K562 (cell line): ENCODE results near the gene GPN3. TPM values are rescaled to one million over a fixed set of nuclear protein-coding genes. Genes with fewer than 3 reads are reported as not detected.

ENCODE experiments used
- CBFA2T2 ChIP-seq: fragments of 450-650 bp; conservative IDR thresholded peaks from 2 replicates; pipeline ENCODE4 v1.6.1; 2017; ENCODE audit warnings: mild to moderate bottlenecking
- CLOCK ChIP-seq: fragments of 250-450 bp; sonication (Bioruptor Pico); IDR thresholded peaks from 2 replicates; pipeline ENCODE4 v1.4.0; 2020; ENCODE audit warnings: mild to moderate bottlenecking, moderate library complexity, borderline replicate concordance
- DACH1 ChIP-seq: fragments of 450-650 bp; IDR thresholded peaks from 2 replicates; pipeline ENCODE4 v1.6.1; 2018; ENCODE audit not compliant: partially characterized antibody
- FIP1L1 ChIP-seq: fragments of 200-400 bp; formaldehyde crosslinking; IDR thresholded peaks from 2 replicates; pipeline ENCODE4 v1.6.1; 2018; ENCODE audit warnings: mild to moderate bottlenecking, low read depth, low read length; ENCODE audit not compliant: poor library complexity, severe bottlenecking
- HMBOX1 ChIP-seq: sonication (generic); IDR thresholded peaks from 2 replicates; pipeline ENCODE4 v1.6.1; 2016
- HNRNPK ChIP-seq: fragments of 200-400 bp; formaldehyde crosslinking; IDR thresholded peaks from one replicate; pipeline ENCODE4 v1.6.1; 2018; ENCODE audit warnings: mild to moderate bottlenecking, low read depth, low read length; ENCODE audit not compliant: poor library complexity, severe bottlenecking
- IFI16 ChIP-seq: fragments of 250-450 bp; sonication (Bioruptor Pico); IDR thresholded peaks from 2 replicates; pipeline ENCODE4 v2.1.2; 2022; ENCODE audit warnings: mild to moderate bottlenecking, inconsistent platforms
- NFXL1 ChIP-seq: fragments of 450-650 bp; formaldehyde crosslinking; IDR thresholded peaks from 2 replicates; pipeline ENCODE4 v1.4.0; 2021; ENCODE audit warnings: mild to moderate bottlenecking
- NR4A1 ChIP-seq, 2 experiments: fragments of 250-450 bp in 1 of 2; fragments of 450-650 bp in 1 of 2; sonication (Bioruptor Pico) in 1 of 2; IDR thresholded peaks; 2 replicates each; pipeline versions ENCODE4 v1.4.0 to v1.6.1; 2016 to 2020; ENCODE audit warnings: mild to moderate bottlenecking in 2 of 2, missing compliant biosample characterization in 1 of 2, missing genetic modification characterization in 1 of 2, moderate library complexity in 1 of 2
- SOX6 ChIP-seq: fragments of 450-650 bp; IDR thresholded peaks from 2 replicates; pipeline ENCODE4 v1.6.1; 2014; ENCODE audit warnings: mild to moderate bottlenecking
- STAT6 ChIP-seq: sonication (generic); formaldehyde crosslinking; IDR thresholded peaks from 2 replicates; pipeline ENCODE4 v1.8.1; 2023; ENCODE audit warnings: mild to moderate bottlenecking, missing genetic modification reagents
- YBX1 ChIP-seq: fragments of 450-650 bp; IDR thresholded peaks from 2 replicates; pipeline ENCODE4 v1.7.1; 2016; ENCODE audit warnings: mild to moderate bottlenecking
- ZC3H11A ChIP-seq: IDR thresholded peaks from 2 replicates; pipeline ENCODE4 v1.6.1; 2012; ENCODE audit warnings: low read depth, low read length, improper control_type of control experiment
- ZKSCAN1 ChIP-seq: fragments of 150-350 bp; IDR thresholded peaks from 2 replicates; pipeline ENCODE4 v1.6.1; 2016; ENCODE audit warnings: low read depth, low read length
- ZNF280A ChIP-seq: fragments of 450-650 bp; IDR thresholded peaks from 2 replicates; pipeline ENCODE4 v1.6.1; 2018; ENCODE audit warnings: mild to moderate bottlenecking, low read depth; ENCODE audit not compliant: partially characterized antibody
- ZNF518B ChIP-seq: fragments of 250-450 bp; sonication (Bioruptor Pico); IDR thresholded peaks from 2 replicates; pipeline ENCODE4 v1.5.0; 2021; ENCODE audit warnings: mild to moderate bottlenecking, moderate library complexity
- ZNF583 ChIP-seq: fragments of 250-450 bp; sonication (Bioruptor Pico); IDR thresholded peaks from 2 replicates; pipeline ENCODE4 v1.4.0; 2020
- ZNF75A ChIP-seq: fragments of 450-650 bp; formaldehyde crosslinking; IDR thresholded peaks from 2 replicates; pipeline ENCODE4 v1.4.0; 2020; ENCODE audit warnings: mild to moderate bottlenecking
- polyA plus RNA-seq, 8 experiments: library from polyadenylated mRNA; depleted of rRNA in 4 of 8; stranded (reverse) in 5 of 8; unstranded in 3 of 8; fragments of >200 nt; fragmentation: Nextera tagmentation in 2 of 8; fragmentation: Illumina TruSeq in 1 of 8; extraction: Ambion mirVana in 2 of 8; extraction: Trizol in 1 of 8; gene quantifications; 2 replicates each; pipeline versions ENCODE4 v1.2.1 to v1.2.3, GENCODE V29; 2011 to 2014; ENCODE audit warnings: inconsistent platforms in 1 of 8, missing spikeins in 1 of 8
- total RNA-seq, 7 experiments: library from RNA; depleted of rRNA in 6 of 7; stranded (reverse); fragments of >200 nt in 6 of 7; fragmentation: Illumina TruSeq in 2 of 7; extraction: Trizol in 2 of 7; gene quantifications; 2 replicates each; pipeline versions ENCODE4 v1.2.1 to v1.2.3, GENCODE V29; 2011 to 2021; ENCODE audit warnings: low replicate concordance in 1 of 7

GPN3 gene
- total and polyA plus RNA-seq, 9 of the 15 experiments (the other 6 are each of a cell fraction or from before 2014, with no cell fraction given): 35.8 to 123 (median 64.2) TPM

- TF ChIP-seq FIP1L1 (no peak), CBFA2T2 (no peak), IFI16 (no peak), SOX6 (no peak), ZKSCAN1 (no peak), ZNF518B (CRISPR knock-in tag) (no peak), NFXL1 (CRISPR knock-in tag) (no peak), STAT6 (no peak), ZNF280A (no peak), YBX1 (no peak), CLOCK (no peak), NR4A1 (CRISPR knock-in tag; IDR thresholded peaks at IDR 0.05) (no peak), NR4A1 (tag; IDR thresholded peaks at IDR 0.05) (no peak), HMBOX1 (no peak), ZC3H11A (no peak), DACH1 (no peak), ZNF583 (CRISPR knock-in tag) (no peak), HNRNPK (no peak), ZNF75A (CRISPR knock-in tag) (no peak)
Measured at GRCh38 chr12:110426406-110426805, 41.7 kb downstream of the GPN3 start (continued).
